Measurements from ENCODE around the gene PCK2.

The PCK2 gene

GRCh38 chr14:24062216-24062980 is 31.7 kb upstream of the PCK2 start:
- DNase-seq: no peak

GRCh38 chr14:24063263-24063836 is 30.8 kb upstream of the PCK2 start:
- no peak for DNase-seq

GRCh38 chr14:24064091-24064795 is 29.9 kb upstream of the PCK2 start:
- no peak for DNase-seq

GRCh38 chr14:24064856-24065255 is 29.3 kb upstream of the PCK2 start:
- no peak for DNase-seq

GRCh38 chr14:24065408-24065807 is 28.7 kb upstream of the PCK2 start:
- DNase-seq: no peak

GRCh38 chr14:24066496-24067132 is 27.5 kb upstream of the PCK2 start:
- DNase-seq: no peak

- no peak for DNase-seq
Observed at GRCh38 chr14:24067133-24068082, 26.7 kb upstream of the PCK2 start.

- no peak for DNase-seq
Observed at GRCh38 chr14:24068711-24069410, 25.2 kb upstream of the PCK2 start.

- DNase-seq: no peak
Observed at GRCh38 chr14:24069411-24069735, 24.7 kb upstream of the PCK2 start.

- DNase-seq: peak; percentile 44
Observed at GRCh38 chr14:24070285-24071143, 23.6 kb upstream of the PCK2 start.

- no peak for DNase-seq
Observed at GRCh38 chr14:24071144-24071697, 22.9 kb upstream of the PCK2 start, which contains the start of gene CPNE6. Gene CPNE6, plus strand, starts transcription at chr14:24071562. Its CDS starts 1,375 bp downstream, at chr14:24072937.

GRCh38 chr14:24071836-24072430 is 22.2 kb upstream of the PCK2 start:
- DNase-seq: no peak

GRCh38 chr14:24072436-24072835 is 21.7 kb upstream of the PCK2 start:
- peak; percentile 85 for DNase-seq

GRCh38 chr14:24072881-24073877 is 20.9 kb upstream of the PCK2 start:
- DNase-seq: peak; percentile 40

GRCh38 chr14:24074625-24075484 is 19.3 kb upstream of the PCK2 start:
- no peak for DNase-seq

- no peak for DNase-seq
Observed at GRCh38 chr14:24075485-24076301, 18.4 kb upstream of the PCK2 start.

- DNase-seq: no peak
Observed at GRCh38 chr14:24076302-24076601, 17.9 kb upstream of the PCK2 start.

Measured in DMS79 treated with DMSO at 0.1 percent for 48 hours (cell line).